22Rv1 (cell line): ENCODE data around the gene TAS2R14.

Experiments
- H3K27ac ChIP-seq: fragments of 450-650 bp; 2 replicates; pipeline ENCODE4 v1.5.1; 2017
- CTCF ChIP-seq: fragments of 450-650 bp; IDR thresholded peaks from 2 replicates; pipeline ENCODE4 v1.5.1; 2017; ENCODE audit warnings: mild to moderate bottlenecking
- ZFX ChIP-seq: fragments of 450-650 bp; IDR thresholded peaks from 2 replicates; pipeline ENCODE4 v1.6.1; 2017; ENCODE audit warnings: antibody characterized with exemption, borderline replicate concordance

TAS2R14 gene

DNA sequence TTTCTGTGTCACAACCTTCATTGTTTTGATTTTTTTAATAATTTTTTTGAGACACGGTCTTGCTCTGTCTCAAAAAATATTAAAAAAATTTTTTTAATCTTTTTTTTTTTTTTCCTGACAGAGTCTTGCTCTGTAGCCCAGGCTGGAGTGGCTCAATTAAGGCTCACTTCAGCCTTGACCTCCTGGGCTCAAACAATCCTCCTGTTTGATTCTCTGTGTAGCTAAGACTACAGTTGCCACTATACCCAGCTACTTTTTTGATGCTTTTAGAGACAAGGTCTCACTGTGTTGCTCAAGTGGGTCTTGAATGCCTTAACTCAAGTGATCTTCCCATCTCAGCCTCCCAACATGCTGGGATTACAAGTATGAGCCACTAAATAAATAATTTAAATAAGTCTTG is 19.3 kb downstream of the TAS2R14 start:
- TF ChIP-seq CTCF (no peak), ZFX (no peak)
- peak overlapping the region; percentile 33; the same call in 1 of the 2 replicates for H3K27ac ChIP-seq

DNA sequence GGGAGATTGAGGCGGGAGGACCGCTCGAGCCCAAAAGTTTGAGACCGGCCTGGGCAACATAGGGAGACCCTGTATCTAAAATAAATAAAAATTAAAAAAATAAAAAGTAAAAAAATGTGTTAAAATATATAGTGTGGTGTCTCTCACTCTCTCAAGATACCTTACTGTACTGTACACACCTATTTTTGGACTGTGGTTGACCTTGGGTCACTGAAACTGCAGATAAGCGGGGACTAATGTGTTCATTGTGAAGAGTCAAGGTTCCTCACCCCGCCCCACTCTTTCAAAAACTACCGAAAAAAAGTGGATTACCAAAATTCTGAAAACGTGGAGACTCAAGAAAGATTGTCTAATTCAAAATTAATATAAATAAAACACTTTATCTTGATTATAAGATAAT is 28.7 kb downstream of the TAS2R14 start:
- TF ChIP-seq CTCF (no peak), ZFX (no peak)

DNA sequence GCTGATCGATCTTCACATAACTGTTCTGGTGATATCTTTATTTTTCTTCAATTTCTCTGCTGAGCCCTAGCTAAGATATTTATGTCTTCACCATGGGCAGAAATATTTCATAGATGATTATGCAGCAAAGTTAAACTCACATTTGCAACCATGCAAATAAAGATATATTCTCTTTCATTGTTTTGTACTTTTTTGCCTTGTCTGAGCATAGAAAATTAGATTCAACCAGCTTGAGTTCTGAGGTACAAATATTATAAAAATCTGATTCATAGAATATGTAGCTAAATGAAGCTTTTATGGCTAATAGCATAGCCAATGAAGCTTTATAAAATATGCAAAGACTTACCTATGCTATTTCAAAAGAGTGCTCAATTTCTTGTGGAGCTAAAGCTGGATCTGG is 29.6 kb downstream of the TAS2R14 start, which contains the start of gene TAS2R13:
TAS2R13 (minus strand) TSS at position 101 of the 400 bp plus-strand sequence. CDS start 264 bp downstream, outside the sequence.
- H3K27ac ChIP-seq, result peak within 1 kb of the TSS; percentile 2; the same call in 1 of the 2 replicates
- TF ChIP-seq CTCF (no peak), ZFX (no peak)

More for the DNA sequence above, 28.7 kb downstream of the TAS2R14 start:
- no peak overlapping the region for H3K27ac ChIP-seq

GRCh38 chr12:10904686-10905085 is 34.4 kb downstream of the TAS2R14 start:
- no peak overlapping the region for H3K27ac ChIP-seq
- no peak for TF ChIP-seq CTCF
- TF ChIP-seq ZFX, result no peak

DNA sequence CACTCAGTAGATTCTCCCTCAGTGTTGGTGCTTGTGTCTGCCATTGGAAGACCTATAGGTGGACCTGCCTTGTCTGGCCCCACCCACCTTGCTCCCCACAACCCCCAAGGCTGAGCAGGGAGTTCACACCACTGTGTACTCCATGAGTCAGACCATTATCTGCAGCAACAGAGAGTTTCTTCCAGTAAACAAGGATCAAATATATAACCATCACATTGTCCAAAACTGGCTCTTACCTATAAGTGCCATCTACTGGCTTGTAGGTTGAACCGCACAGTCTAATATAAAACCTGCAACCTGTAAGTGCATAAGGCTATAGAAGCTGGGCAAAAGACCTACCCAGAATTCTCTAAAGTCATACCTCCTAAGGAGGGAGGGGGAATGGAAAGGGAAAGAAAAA is 37.6 kb downstream of the TAS2R14 start:
- H3K27ac ChIP-seq, result no peak overlapping the region
- TF ChIP-seq ZFX (no peak), CTCF (peak; percentile 63)

GRCh38 chr12:10900972-10901371 is 38.1 kb downstream of the TAS2R14 start:
- no peak overlapping the region for H3K27ac ChIP-seq
- TF ChIP-seq CTCF (no peak), ZFX (no peak)

DNA sequence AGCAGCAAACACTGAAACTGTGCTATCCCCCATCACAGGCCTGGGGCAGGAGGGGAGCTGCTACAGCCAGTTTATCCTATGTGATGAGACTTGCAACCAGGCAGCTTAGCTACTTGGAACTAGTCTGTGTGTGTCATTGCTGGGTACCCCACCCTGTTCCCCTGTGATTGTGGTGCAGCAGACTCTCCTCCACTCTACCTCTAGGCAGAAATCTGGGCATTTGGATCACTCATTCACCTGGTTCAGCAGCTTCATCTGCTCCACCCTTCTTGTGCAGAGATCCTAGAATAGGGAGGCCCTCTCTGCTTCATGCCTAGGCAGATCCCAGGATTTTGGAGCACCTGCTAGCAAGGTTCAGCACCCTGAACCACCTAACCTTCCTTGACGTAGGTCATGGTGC is 38.5 kb downstream of the TAS2R14 start:
- TF ChIP-seq CTCF (no peak), ZFX (no peak)
- no peak overlapping the region for H3K27ac ChIP-seq
